ENCODE measurements around the gene CFAP99. TPM values are rescaled to one million over a fixed set of nuclear protein-coding genes. Genes with fewer than 3 reads are reported as not detected.

Gene CFAP99
- total and polyA plus RNA-seq, 9 of the 15 experiments (the other 6 are each of a cell fraction or from before 2014, with no cell fraction given) = 0.07 to 0.18 (median 0.09) TPM; not detected in 6

DNA sequence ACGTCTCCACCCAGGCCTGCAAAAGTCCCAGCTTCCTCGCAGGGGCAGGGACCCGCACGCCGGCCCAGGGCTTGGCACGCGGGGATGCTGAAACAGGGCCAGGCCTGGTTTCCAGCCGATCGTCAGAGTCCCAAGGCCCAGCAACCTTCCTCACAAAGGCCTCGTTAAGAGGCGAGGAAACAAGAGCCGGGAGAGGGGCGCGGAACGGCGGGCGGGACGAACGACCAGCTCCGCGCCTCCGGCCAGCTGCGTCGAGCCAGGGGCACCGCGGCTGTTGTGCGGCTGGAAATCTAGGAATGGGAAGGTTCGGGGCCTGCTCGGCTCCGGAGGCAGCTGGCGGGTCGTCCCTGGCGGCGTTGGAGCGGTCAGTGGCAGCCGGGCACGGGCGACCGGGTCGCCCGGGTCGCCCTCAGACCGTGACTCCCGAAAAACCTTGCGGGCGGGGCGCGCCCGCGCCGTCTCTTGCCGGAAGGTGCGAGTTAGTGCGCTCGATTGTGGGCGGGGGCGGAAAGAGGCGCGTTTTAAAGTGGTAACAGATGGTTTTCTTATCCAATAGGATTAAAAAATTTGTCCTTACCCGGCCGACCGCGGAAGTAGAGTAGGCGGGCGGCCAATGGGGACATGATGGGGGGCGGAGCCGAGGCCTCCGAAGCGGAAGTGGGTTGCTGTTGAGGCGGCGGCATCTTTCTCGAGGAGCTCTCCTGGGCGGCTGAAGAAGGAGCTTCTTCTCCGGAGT is 49.9 kb downstream of the CFAP99 start, which contains the start of gene RNF4 (continued):
- TF ChIP-seq BRF1 (IDR thresholded peaks at IDR 0.05; ENCODE audit: borderline replicate concordance, extremely low read depth, insufficient read length) = no peak
- no peak for TF ChIP-seq HEY1 (CRISPR knock-in tag; IDR thresholded peaks at IDR 0.05; ENCODE audit: borderline replicate concordance)
- TF ChIP-seq ZFP30 (CRISPR knock-in tag; IDR thresholded peaks at IDR 0.05; ENCODE audit: borderline replicate concordance) = no peak
- TF ChIP-seq CREB1 (IDR thresholded peaks at IDR 0.05) = peak; percentile 76
- TF ChIP-seq CREB1 (CRISPR knock-in tag; IDR thresholded peaks at IDR 0.05) = peak; percentile 54; the same call in 1 of the 2 replicates
- no peak for TF ChIP-seq DNMT1 (IDR thresholded peaks at IDR 0.05)
- no peak for TF ChIP-seq KDM2B (CRISPR knock-in tag; IDR thresholded peaks at IDR 0.05)
- TF ChIP-seq, protein P1, sequence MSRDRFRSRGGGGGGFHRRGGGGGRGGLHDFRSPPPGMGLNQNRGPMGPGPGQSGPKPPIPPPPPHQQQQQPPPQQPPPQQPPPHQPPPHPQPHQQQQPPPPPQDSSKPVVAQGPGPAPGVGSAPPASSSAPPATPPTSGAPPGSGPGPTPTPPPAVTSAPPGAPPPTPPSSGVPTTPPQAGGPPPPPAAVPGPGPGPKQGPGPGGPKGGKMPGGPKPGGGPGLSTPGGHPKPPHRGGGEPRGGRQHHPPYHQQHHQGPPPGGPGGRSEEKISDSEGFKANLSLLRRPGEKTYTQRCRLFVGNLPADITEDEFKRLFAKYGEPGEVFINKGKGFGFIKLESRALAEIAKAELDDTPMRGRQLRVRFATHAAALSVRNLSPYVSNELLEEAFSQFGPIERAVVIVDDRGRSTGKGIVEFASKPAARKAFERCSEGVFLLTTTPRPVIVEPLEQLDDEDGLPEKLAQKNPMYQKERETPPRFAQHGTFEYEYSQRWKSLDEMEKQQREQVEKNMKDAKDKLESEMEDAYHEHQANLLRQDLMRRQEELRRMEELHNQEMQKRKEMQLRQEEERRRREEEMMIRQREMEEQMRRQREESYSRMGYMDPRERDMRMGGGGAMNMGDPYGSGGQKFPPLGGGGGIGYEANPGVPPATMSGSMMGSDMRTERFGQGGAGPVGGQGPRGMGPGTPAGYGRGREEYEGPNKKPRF (IDR thresholded peaks at IDR 0.05; ENCODE audit: low read depth, low read length) = no peak
- TF ChIP-seq FOXA1 (IDR thresholded peaks at IDR 0.05; ENCODE audit: borderline replicate concordance) = no peak
- TF ChIP-seq ZNF75A (CRISPR knock-in tag; IDR thresholded peaks at IDR 0.05) = no peak
- TF ChIP-seq ZNF778 (CRISPR knock-in tag; IDR thresholded peaks at IDR 0.05) = no peak
- TF ChIP-seq, protein P2, sequence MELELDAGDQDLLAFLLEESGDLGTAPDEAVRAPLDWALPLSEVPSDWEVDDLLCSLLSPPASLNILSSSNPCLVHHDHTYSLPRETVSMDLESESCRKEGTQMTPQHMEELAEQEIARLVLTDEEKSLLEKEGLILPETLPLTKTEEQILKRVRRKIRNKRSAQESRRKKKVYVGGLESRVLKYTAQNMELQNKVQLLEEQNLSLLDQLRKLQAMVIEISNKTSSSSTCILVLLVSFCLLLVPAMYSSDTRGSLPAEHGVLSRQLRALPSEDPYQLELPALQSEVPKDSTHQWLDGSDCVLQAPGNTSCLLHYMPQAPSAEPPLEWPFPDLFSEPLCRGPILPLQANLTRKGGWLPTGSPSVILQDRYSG (tag; conservative IDR thresholded peaks at IDR 0.05; ENCODE audit: low read depth) = no peak
- TF ChIP-seq, protein P3, sequence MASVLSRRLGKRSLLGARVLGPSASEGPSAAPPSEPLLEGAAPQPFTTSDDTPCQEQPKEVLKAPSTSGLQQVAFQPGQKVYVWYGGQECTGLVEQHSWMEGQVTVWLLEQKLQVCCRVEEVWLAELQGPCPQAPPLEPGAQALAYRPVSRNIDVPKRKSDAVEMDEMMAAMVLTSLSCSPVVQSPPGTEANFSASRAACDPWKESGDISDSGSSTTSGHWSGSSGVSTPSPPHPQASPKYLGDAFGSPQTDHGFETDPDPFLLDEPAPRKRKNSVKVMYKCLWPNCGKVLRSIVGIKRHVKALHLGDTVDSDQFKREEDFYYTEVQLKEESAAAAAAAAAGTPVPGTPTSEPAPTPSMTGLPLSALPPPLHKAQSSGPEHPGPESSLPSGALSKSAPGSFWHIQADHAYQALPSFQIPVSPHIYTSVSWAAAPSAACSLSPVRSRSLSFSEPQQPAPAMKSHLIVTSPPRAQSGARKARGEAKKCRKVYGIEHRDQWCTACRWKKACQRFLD (CRISPR knock-in tag; IDR thresholded peaks at IDR 0.05) = peak; percentile 81; the same call in 1 of the 2 replicates
- TF ChIP-seq GABPA (tag; conservative IDR thresholded peaks at IDR 0.05; ENCODE audit: low read depth) = peak; percentile 96
- no peak for TF ChIP-seq PRMT5 (CRISPR knock-in tag; IDR thresholded peaks at IDR 0.05)
- no peak for TF ChIP-seq NCOA1 (IDR thresholded peaks at IDR 0.05; ENCODE audit: low read depth)
- TF ChIP-seq, protein P4, sequence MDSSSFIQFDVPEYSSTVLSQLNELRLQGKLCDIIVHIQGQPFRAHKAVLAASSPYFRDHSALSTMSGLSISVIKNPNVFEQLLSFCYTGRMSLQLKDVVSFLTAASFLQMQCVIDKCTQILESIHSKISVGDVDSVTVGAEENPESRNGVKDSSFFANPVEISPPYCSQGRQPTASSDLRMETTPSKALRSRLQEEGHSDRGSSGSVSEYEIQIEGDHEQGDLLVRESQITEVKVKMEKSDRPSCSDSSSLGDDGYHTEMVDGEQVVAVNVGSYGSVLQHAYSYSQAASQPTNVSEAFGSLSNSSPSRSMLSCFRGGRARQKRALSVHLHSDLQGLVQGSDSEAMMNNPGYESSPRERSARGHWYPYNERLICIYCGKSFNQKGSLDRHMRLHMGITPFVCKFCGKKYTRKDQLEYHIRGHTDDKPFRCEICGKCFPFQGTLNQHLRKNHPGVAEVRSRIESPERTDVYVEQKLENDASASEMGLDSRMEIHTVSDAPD (CRISPR knock-in tag; IDR thresholded peaks at IDR 0.05) = no peak
- TF ChIP-seq, protein P5, sequence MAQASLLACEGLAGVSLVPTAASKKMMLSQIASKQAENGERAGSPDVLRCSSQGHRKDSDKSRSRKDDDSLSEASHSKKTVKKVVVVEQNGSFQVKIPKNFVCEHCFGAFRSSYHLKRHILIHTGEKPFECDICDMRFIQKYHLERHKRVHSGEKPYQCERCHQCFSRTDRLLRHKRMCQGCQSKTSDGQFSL (CRISPR knock-in tag; IDR thresholded peaks at IDR 0.05) = 0 out of 2 replicates have a peak, but pooled peaks have one; percentile 43
- TF ChIP-seq, protein P5 (tag; IDR thresholded peaks at IDR 0.05) = no peak
- TF ChIP-seq CEBPG (CRISPR knock-in tag; IDR thresholded peaks at IDR 0.05) = no peak
- TF ChIP-seq CEBPG (tag; conservative IDR thresholded peaks at IDR 0.05 in 1 of 2, IDR thresholded peaks at IDR 0.05 in 1 of 2) = no peak

Data from K562 (cell line).